Colonic mucosa (tissue), 4 donors: Measurements from ENCODE around the gene NAPEPLD. TPM values are rescaled to one million over a fixed set of nuclear protein-coding genes. Genes with fewer than 3 reads are reported as not detected.
"Not testable (repeated sequence)": the region's sequence is repeated elsewhere in the genome, so short reads cannot be mapped to it uniquely, and the experiment has no call there.

Source experiments
- DNase-seq: peaks from one replicate; pipeline ENCODE4 v3.0.0-alpha.2; 2020
- H3K27ac ChIP-seq: fragments of 200-600 bp; one replicate; pipeline ENCODE4 v1.8.0; 2021
- H3K27me3 ChIP-seq: fragments of 200-600 bp; one replicate; pipeline ENCODE4 v1.8.0; 2021
- H3K36me3 ChIP-seq: fragments of 200-600 bp; one replicate; pipeline ENCODE4 v1.8.0; 2021
- H3K4me1 ChIP-seq: fragments of 200-600 bp; one replicate; pipeline ENCODE4 v1.8.0; 2021; ENCODE audit warnings: mild to moderate bottlenecking
- H3K4me3 ChIP-seq: fragments of 200-600 bp; one replicate; pipeline ENCODE4 v1.8.0; 2021
- H3K9ac ChIP-seq, 2 donors: one replicate each; pipeline ENCODE4 v1.7.0; 2013; ENCODE audit warnings: control low read depth in 2 of 2, low read depth in 2 of 2, low read length in 2 of 2
- H3K9me3 ChIP-seq: fragments of 200-600 bp; one replicate; pipeline ENCODE4 v1.8.0; 2021
- intact Hi-C: fragments of 100-400 bp; cut with DNase I; formaldehyde crosslinking; loops from one replicate; pipeline ENCODE4 v1.14.1; 2022
- total RNA-seq, 2 donors: library from RNA; stranded (reverse); fragmentation: NEBNext Ultra II Directional in 1 of 2; extraction: Animal tissue kit (Norgen Biotek cat#: 25700) in 1 of 2; gene quantifications; one replicate each; pipeline ENCODE4 v1.2.1, GENCODE V29; 2021
- TF ChIP-seq, protein P1 (sequence below): fragments of 200-600 bp; IDR thresholded peaks from one replicate; pipeline ENCODE4 v1.8.0; 2022; ENCODE audit warnings: antibody characterized with exemption, mild to moderate bottlenecking
- donor health status: healthy.
- donor health status: DM: no; HTN: no; CAD: no.
- donor health status: DM: no; HTN: no; CAD: no.

NAPEPLD gene
- 10 to 100 TPM; 61.4 to 64.6 TPM for total RNA-seq

GRCh38 chr7:103148994-103149807, at the start of gene NAPEPLD:
NAPEPLD (minus strand) TSS chr7:103149099; CDS start chr7:103128776, 20,323 bp downstream.
- TF ChIP-seq, protein P1, sequence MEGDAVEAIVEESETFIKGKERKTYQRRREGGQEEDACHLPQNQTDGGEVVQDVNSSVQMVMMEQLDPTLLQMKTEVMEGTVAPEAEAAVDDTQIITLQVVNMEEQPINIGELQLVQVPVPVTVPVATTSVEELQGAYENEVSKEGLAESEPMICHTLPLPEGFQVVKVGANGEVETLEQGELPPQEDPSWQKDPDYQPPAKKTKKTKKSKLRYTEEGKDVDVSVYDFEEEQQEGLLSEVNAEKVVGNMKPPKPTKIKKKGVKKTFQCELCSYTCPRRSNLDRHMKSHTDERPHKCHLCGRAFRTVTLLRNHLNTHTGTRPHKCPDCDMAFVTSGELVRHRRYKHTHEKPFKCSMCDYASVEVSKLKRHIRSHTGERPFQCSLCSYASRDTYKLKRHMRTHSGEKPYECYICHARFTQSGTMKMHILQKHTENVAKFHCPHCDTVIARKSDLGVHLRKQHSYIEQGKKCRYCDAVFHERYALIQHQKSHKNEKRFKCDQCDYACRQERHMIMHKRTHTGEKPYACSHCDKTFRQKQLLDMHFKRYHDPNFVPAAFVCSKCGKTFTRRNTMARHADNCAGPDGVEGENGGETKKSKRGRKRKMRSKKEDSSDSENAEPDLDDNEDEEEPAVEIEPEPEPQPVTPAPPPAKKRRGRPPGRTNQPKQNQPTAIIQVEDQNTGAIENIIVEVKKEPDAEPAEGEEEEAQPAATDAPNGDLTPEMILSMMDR, result no peak
- Histone ChIP-seq H3K4me1 (no peaks in the 10 kb centered on the region), H3K4me3 (peak within 1 kb of the TSS; percentile 64), H3K9ac (peak within 1 kb of the TSS; percentile 89 to 98), H3K27me3 (no peaks in the 10 kb centered on the region), H3K36me3 (no peaks in the 10 kb centered on the region), H3K27ac (peak within 1 kb of the TSS; percentile 98), H3K9me3 (no peaks in the 10 kb centered on the region)
- intact Hi-C loops, result no loop called here
- DNase-seq, result peak; percentile 87

DNA sequence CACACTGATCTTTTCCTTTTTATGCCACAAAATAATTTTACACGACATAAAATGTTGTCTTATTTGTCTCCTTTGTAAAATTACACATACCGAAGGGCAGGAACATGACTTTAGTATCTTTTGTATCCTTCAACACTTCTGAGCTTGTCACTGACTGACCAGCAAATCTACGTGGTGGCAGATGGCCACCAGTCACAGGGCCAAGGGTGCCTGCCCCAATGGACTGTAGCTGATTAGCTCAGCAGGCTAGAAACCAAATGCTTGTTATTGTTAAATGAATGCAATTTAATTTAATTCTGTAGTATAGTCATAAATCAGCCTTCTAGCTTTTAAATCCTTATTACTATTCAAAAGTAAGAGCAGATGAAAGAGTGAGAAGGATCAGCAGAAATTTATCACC, 49.2 kb upstream of the NAPEPLD start:
- H3K9me3 ChIP-seq, H3K27me3 ChIP-seq, H3K4me3 ChIP-seq, H3K4me1 ChIP-seq, DNase-seq, H3K36me3 ChIP-seq, H3K27ac ChIP-seq, intact Hi-C loops, H3K9ac ChIP-seq: not testable (repeated sequence)

DNA sequence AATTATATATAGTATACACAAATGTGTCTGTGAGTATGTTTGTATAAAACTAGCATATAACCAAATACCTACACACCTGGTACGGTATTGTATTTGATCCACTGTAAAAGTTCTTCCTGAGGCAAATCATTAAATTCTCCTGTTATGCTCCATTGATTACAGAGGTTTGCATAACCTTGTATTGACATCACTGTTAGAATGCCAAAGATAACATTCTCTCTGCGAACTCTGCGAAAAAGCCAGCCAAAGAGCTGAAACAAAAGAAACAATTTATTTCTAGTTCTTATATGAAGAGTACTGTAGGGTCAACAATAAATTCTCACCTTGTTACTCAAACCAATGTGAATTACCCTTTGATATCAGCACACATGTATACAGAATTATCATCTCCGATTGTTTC, 46.5 kb upstream of the NAPEPLD start:
- H3K27me3 ChIP-seq, DNase-seq, H3K36me3 ChIP-seq, H3K27ac ChIP-seq, H3K9me3 ChIP-seq, intact Hi-C loops, H3K9ac ChIP-seq, H3K4me1 ChIP-seq, H3K4me3 ChIP-seq: not testable (repeated sequence)

GRCh38 chr7:103172415-103173146, 23.7 kb upstream of the NAPEPLD start:
- H3K4me3 ChIP-seq, H3K36me3 ChIP-seq, H3K4me1 ChIP-seq: not testable (repeated sequence)

GRCh38 chr7:103171695-103172414, 23.0 kb upstream of the NAPEPLD start:
- intact Hi-C loops, H3K9me3 ChIP-seq, H3K4me3 ChIP-seq, DNase-seq, H3K9ac ChIP-seq, H3K36me3 ChIP-seq, H3K27me3 ChIP-seq, H3K27ac ChIP-seq, H3K4me1 ChIP-seq: not testable (repeated sequence)

More at GRCh38 chr7:103172415-103173146, 23.7 kb upstream of the NAPEPLD start:
- H3K9ac ChIP-seq, DNase-seq, H3K27ac ChIP-seq, H3K9me3 ChIP-seq, H3K27me3 ChIP-seq, intact Hi-C loops: not testable (repeated sequence)

GRCh38 chr7:103166921-103167544, 18.1 kb upstream of the NAPEPLD start:
- H3K4me1 ChIP-seq, intact Hi-C loops, DNase-seq, H3K4me3 ChIP-seq, H3K27me3 ChIP-seq, H3K9me3 ChIP-seq, H3K27ac ChIP-seq, H3K36me3 ChIP-seq, H3K9ac ChIP-seq: not testable (repeated sequence)

- H3K36me3 ChIP-seq, H3K9ac ChIP-seq, DNase-seq, H3K27me3 ChIP-seq, intact Hi-C loops, H3K9me3 ChIP-seq, H3K4me3 ChIP-seq, H3K27ac ChIP-seq, H3K4me1 ChIP-seq: not testable (repeated sequence)
Measured at GRCh38 chr7:103163087-103163825, 14.4 kb upstream of the NAPEPLD start.

DNA sequence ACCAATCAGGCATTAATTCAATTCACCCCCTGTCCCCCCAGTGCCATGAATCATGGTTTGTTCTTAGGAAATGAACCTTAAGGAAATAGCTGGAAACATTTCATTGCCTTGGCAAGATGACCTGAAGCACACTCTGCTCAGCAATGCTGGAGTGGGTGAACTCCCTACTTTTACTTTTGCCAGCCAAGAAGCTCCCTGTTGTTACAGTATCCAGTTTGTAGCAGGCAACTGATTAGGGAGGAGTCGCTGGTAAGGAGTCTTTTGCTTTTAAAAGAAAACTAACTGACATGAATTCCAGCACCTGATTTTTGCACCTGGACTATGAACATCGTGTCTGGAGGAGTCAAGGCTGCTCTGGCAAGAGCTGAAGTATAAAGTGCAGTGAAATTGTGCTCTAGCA, 13.7 kb upstream of the NAPEPLD start:
- intact Hi-C loops, H3K4me3 ChIP-seq, H3K27ac ChIP-seq, DNase-seq, H3K9me3 ChIP-seq, H3K27me3 ChIP-seq, H3K9ac ChIP-seq, H3K4me1 ChIP-seq, H3K36me3 ChIP-seq: not testable (repeated sequence)

GRCh38 chr7:103161998-103162616, 13.2 kb upstream of the NAPEPLD start:
- H3K27me3 ChIP-seq, intact Hi-C loops, H3K4me3 ChIP-seq, H3K9ac ChIP-seq, H3K27ac ChIP-seq, H3K4me1 ChIP-seq, DNase-seq, H3K36me3 ChIP-seq, H3K9me3 ChIP-seq: not testable (repeated sequence)

- H3K4me1 ChIP-seq, intact Hi-C loops, H3K36me3 ChIP-seq, H3K9me3 ChIP-seq, H3K4me3 ChIP-seq, H3K27ac ChIP-seq, H3K9ac ChIP-seq, DNase-seq, H3K27me3 ChIP-seq: not testable (repeated sequence)
Measured at GRCh38 chr7:103159072-103159471, 10.2 kb upstream of the NAPEPLD start.
